ENCODE measurements around the gene MGAT4A. TPM values are rescaled to one million over a fixed set of nuclear protein-coding genes. Genes with fewer than 3 reads are reported as not detected.
"Not testable (repeated sequence)": the region's sequence is repeated elsewhere in the genome, so short reads cannot be mapped to it uniquely, and the experiment has no call there.

The MGAT4A gene
- total RNA-seq, 4 donors from 2014 or later, result 4.2 to 14.1 (median 12.2) TPM

DNA sequence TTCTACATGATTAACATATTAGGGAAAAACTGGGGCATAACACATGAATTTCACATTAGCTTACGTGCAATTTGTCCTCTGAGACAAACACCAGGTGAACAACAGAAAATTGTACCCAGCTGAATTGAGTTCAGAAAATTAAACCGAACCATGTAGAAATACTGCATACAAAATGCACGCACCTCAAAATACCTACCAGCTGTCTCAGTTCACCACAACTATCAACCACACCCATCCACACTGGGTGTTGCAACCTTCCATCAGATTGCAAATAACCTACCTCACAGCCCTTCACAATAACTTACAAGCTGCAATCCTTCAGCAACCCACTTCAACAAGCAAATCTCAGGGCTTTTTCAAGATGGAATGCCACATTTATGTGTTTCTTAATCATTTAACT lies 66.6 kb downstream of the MGAT4A start:
- no peak overlapping the region for H3K27ac ChIP-seq
- H3K4me3 ChIP-seq, result no peak overlapping the region
- peaks cover 0 to 4% (median 0%) of the 10 kb centered on the region in 3 donors for H3K9me3 ChIP-seq
- in situ Hi-C loops (cut with MboI; ENCODE audit: low sequenced_read_pairs in 4 of 4), result loop anchor here in 1 of 4 donors (25.0 kb wide), 1 partner anchor 398 kb away; no protein-coding TSS in a partner anchor
- no peaks in the 10 kb centered on the region for H3K27me3 ChIP-seq
- no peaks in the 10 kb centered on the region for H3K4me1 ChIP-seq
- TF ChIP-seq, protein P1, sequence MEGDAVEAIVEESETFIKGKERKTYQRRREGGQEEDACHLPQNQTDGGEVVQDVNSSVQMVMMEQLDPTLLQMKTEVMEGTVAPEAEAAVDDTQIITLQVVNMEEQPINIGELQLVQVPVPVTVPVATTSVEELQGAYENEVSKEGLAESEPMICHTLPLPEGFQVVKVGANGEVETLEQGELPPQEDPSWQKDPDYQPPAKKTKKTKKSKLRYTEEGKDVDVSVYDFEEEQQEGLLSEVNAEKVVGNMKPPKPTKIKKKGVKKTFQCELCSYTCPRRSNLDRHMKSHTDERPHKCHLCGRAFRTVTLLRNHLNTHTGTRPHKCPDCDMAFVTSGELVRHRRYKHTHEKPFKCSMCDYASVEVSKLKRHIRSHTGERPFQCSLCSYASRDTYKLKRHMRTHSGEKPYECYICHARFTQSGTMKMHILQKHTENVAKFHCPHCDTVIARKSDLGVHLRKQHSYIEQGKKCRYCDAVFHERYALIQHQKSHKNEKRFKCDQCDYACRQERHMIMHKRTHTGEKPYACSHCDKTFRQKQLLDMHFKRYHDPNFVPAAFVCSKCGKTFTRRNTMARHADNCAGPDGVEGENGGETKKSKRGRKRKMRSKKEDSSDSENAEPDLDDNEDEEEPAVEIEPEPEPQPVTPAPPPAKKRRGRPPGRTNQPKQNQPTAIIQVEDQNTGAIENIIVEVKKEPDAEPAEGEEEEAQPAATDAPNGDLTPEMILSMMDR (IDR thresholded peaks at IDR 0.05 in 4 of 5, conservative IDR thresholded peaks at IDR 0.05 in 1 of 5), result no peak
- no peak for TF ChIP-seq POLR2A (IDR thresholded peaks at IDR 0.05)
- ATAC-seq (peak in 1 of 2 donors; percentile 39), DNase-seq (no peak)
- intact Hi-C loops (cut with DNase I; ENCODE audit: low total_unique reads), result no loop called here
- H3K36me3 ChIP-seq, result peaks cover 0 to 8% of the 10 kb centered on the region in 2 donors

DNA sequence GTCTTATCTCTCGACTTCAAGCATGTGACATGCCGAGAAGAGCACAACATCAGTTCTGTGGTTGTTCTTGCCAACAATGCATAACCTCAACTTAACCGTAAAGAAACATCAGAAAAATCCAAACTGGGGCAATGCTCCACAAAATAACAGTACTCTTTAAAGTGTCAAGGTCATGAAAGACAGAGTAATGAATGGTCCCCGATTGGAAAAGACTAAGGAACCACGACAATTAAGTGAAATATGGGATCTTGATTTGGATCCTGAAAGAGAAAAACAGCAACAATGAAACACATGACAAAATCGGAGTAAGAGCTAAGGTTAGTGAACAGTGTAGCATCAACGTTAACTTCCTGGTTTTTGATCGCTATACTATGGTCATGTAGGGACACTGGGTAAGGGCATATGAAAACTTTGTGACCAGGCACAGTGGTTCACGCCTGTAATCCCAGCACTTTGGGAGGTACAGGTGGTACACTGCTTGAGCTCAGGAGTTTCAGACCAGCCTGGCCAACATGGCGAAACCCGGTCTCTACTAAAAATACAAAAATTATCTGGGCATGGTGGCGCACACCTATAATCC lies 67.3 kb downstream of the MGAT4A start:
- peaks cover 0 to 8% of the 10 kb centered on the region in 2 donors for H3K36me3 ChIP-seq
- DNase-seq (no peak), ATAC-seq (no peak)
- intact Hi-C loops (cut with DNase I; ENCODE audit: low total_unique reads) (no loop called here), in situ Hi-C loops (cut with MboI; ENCODE audit: low sequenced_read_pairs in 4 of 4) (loop anchor here in 1 of 4 donors (25.0 kb wide), 1 partner anchor 399 kb away; no protein-coding TSS in a partner anchor)
- no peaks in the 10 kb centered on the region for H3K4me1 ChIP-seq
- no peaks in the 10 kb centered on the region for H3K27me3 ChIP-seq
- no peak for TF ChIP-seq POLR2A (IDR thresholded peaks at IDR 0.05)
- TF ChIP-seq, protein P1 (IDR thresholded peaks at IDR 0.05 in 4 of 5, conservative IDR thresholded peaks at IDR 0.05 in 1 of 5), result no peak
- H3K4me3 ChIP-seq, result no peak overlapping the region
- peaks cover 0 to 4% (median 0%) of the 10 kb centered on the region in 3 donors for H3K9me3 ChIP-seq
- H3K27ac ChIP-seq, result no peak overlapping the region

DNA sequence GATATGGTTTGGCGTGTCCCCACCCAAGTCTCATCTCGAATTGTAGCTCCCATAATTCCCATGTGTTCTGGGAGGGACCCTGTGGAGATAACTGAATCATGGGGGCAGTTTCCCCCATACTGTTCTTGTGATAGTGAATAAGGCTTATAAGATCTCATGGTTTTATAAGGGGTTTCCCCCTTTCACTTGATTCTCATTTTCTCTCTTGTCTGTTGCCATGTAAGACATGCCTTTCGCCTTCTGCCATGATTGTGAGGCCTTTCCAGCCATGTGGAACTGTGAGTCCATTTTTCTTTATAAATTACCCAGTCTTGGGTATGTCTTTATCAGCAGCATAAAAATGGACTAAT lies 71.5 kb downstream of the MGAT4A start:
- ATAC-seq; H3K4me1 ChIP-seq; H3K27ac ChIP-seq; H3K9me3 ChIP-seq; H3K27me3 ChIP-seq; intact Hi-C loops (cut with DNase I; ENCODE audit: low total_unique reads); DNase-seq; H3K4me3 ChIP-seq: not testable (repeated sequence)
- peaks cover 0 to 12% of the 10 kb centered on the region in 2 donors for H3K36me3 ChIP-seq
- in situ Hi-C loops (cut with MboI; ENCODE audit: low sequenced_read_pairs in 4 of 4), result loop anchor here in 2 of 4 donors (10.0 to 25.0 kb wide), 2 partner anchors 403 to 405 kb away; no protein-coding TSS in a partner anchor

DNA sequence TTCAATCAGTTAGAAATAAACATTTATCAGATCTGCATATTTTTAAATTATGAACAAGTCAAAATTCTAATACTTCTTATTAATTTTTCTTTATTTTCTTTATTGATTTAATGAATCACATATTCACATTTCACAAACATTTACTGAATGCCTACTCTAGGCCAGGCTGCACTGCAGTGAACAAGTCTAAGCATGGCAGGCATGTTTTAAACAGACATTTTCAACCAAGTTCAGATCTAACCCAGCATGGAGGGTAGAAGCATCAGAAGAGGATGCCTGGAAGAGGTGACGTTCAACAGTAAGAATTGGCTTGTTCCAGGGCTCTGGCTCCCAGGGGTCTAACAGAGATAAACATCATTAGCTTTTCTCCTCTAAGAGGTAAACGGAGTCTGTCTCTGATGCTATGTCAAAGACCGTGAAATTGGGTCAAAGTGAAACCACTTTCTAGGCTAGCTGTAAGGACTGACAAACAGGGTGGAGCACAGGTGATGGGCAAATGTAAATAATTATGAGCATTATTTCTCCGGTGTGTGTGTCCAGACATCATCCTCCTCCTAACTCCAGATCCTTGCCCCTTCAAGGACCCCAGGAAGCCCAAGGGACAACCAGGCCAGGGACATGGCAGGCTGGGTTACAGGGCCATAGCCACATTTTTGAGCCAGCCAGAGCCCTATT lies 72.0 kb downstream of the MGAT4A start:
- no peak for ATAC-seq
- Histone ChIP-seq H3K4me3 (no peak overlapping the region), H3K9me3 (peaks cover 0 to 4% (median 0%) of the 10 kb centered on the region in 3 donors), H3K27ac (no peak overlapping the region), H3K27me3 (no peaks in the 10 kb centered on the region), H3K4me1 (no peaks in the 10 kb centered on the region), H3K36me3 (peaks cover 0 to 12% of the 10 kb centered on the region in 2 donors)
- no peak for DNase-seq
- intact Hi-C loops (cut with DNase I; ENCODE audit: low total_unique reads) (no loop called here), in situ Hi-C loops (cut with MboI; ENCODE audit: low sequenced_read_pairs in 4 of 4) (loop anchor here in 2 of 4 donors (10.0 to 25.0 kb wide), 2 partner anchors 403 to 406 kb away; no protein-coding TSS in a partner anchor)
- TF ChIP-seq, protein P1 (IDR thresholded peaks at IDR 0.05 in 4 of 5, conservative IDR thresholded peaks at IDR 0.05 in 1 of 5), result no peak
- no peak for TF ChIP-seq POLR2A (IDR thresholded peaks at IDR 0.05)

DNA sequence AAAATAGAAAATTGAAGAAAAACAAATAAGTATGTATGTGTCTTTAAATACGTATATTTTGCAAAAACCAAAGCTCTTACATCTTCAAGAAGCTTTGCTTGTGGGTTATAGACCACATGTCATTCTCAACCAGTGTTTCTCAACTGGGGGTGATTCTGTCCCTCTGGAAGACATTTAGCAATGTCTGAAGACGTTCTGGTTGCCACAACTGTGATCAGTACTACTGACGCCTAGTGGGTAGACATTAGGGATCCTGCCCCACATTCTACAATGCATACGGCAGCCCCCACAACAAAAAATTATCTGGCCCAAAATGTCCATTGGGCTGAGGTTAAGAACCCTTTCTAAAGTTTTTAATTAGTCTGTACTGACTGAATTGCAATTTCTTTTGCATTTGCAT lies 74.1 kb downstream of the MGAT4A start:
- H3K4me1 ChIP-seq, result no peaks in the 10 kb centered on the region
- no peak for ATAC-seq
- in situ Hi-C loops (cut with MboI; ENCODE audit: low sequenced_read_pairs in 4 of 4) (loop anchor here in 2 of 4 donors (10.0 to 25.0 kb wide), 2 partner anchors 406 to 408 kb away; no protein-coding TSS in a partner anchor), intact Hi-C loops (cut with DNase I; ENCODE audit: low total_unique reads) (no loop called here)
- H3K36me3 ChIP-seq, result peaks cover 0 to 12% of the 10 kb centered on the region in 2 donors
- H3K27me3 ChIP-seq, result no peaks in the 10 kb centered on the region
- no peak overlapping the region for H3K4me3 ChIP-seq
- DNase-seq, result no peak
- H3K27ac ChIP-seq, result no peak overlapping the region
- TF ChIP-seq, protein P1 (IDR thresholded peaks at IDR 0.05 in 4 of 5, conservative IDR thresholded peaks at IDR 0.05 in 1 of 5), result no peak
- TF ChIP-seq POLR2A (IDR thresholded peaks at IDR 0.05), result no peak
- peaks cover 0 to 4% (median 0%) of the 10 kb centered on the region in 3 donors for H3K9me3 ChIP-seq

Measured in gastrocnemius medialis (tissue), 4 donors.